Esophagus squamous epithelium (tissue), 4 donors: ENCODE measurements around the gene AGBL1.

Experiments used
- CTCF ChIP-seq, 6 experiments: fragments of 450-650 bp in 4 of 6; fragments of 200-600 bp in 2 of 6; sonication (generic) in 2 of 6; IDR thresholded peaks; one replicate each; pipeline ENCODE4 v1.5.1; 2016 to 2019; ENCODE audit warnings: antibody characterized with exemption in 6 of 6, mild to moderate bottlenecking in 4 of 6, moderate library complexity in 4 of 6
- POLR2A ChIP-seq, 4 donors: fragments of 450-650 bp; IDR thresholded peaks; one replicate each; pipeline ENCODE4 v1.6.1; 2017; ENCODE audit warnings: antibody characterized with exemption in 4 of 4, mild to moderate bottlenecking in 4 of 4, moderate library complexity in 3 of 4

GRCh38 chr15:86608461-86609205 is 529.0 kb downstream of the AGBL1 start:
- no peak for TF ChIP-seq CTCF (IDR thresholded peaks at IDR 0.05)
- TF ChIP-seq POLR2A (IDR thresholded peaks at IDR 0.05), result no peak
